ENCODE measurements around the gene TRDN.
A peak's percentile ranks its signal among the peaks of the same experiment; 100 is the strongest.
"Not testable (repeated sequence)": the region's sequence is repeated elsewhere in the genome, so short reads cannot be mapped to it uniquely, and the experiment has no call there.

TRDN gene

DNA sequence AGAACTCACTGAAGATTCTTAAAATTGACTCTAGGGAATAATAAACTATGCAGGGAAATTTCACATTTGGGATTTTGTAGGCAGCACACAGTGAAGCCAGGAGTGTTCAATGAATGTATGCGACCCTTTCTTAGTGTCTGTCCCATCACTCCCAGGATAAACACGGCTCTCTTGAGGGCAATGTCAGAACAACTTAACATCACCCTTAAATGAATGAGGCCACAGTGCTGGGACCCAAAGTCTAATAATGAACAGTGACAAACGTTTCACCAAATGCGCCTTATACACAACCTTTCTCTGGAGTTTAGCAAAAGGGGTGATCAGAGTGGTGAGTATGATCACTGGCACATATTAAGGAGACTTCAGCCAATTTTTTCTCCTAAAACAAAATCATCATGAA, 403.4 kb downstream of the TRDN start:
- DNase-seq = no peak

DNA sequence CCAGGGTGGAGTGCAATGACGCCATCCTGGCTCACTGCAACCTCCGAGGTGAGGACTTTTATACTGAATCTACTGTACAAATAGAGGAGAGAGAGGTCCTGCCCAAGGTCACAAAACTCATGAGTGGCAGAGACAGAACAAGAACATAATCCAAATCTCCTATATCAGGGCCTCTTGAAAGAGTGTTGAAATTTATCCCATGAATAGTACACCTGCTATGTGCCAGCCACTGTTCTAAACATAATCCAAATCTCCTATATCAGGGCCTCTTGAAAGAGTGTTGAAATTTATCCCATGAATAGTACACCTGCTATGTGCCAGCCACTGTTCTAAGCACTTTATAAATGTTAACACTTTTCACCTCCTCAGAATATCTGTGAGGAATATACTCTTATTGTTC, 409.0 kb downstream of the TRDN start:
- not testable (repeated sequence) for DNase-seq

GRCh38 chr6:123226398-123226797, 410.4 kb downstream of the TRDN start:
- no peak for DNase-seq

- no peak for DNase-seq
Measured at GRCh38 chr6:123224077-123224476, 412.7 kb downstream of the TRDN start.

- DNase-seq = no peak
Measured at GRCh38 chr6:123223461-123223860, 413.3 kb downstream of the TRDN start.

- no peak for DNase-seq
Measured at GRCh38 chr6:123215211-123215610, 421.5 kb downstream of the TRDN start.

DNA sequence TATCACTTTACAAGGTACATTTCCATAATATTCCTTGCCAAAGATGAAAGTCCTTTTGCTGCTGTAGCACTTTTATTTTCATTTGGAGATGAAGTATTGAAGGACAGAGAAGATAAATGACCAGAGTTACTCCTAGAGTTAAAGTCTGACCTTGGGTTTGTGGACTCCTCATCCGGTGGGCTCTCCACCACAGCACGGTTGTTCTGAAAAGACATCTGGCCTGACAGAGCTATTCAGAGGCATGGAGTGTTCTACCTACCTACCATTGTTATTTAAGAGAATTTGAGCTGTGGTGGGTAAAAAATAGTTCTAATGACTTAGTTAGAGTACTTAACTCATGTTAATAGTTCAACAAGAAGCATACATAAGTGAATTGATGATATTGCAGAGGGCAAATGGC, 422.3 kb downstream of the TRDN start:
- no peak for DNase-seq

DNA sequence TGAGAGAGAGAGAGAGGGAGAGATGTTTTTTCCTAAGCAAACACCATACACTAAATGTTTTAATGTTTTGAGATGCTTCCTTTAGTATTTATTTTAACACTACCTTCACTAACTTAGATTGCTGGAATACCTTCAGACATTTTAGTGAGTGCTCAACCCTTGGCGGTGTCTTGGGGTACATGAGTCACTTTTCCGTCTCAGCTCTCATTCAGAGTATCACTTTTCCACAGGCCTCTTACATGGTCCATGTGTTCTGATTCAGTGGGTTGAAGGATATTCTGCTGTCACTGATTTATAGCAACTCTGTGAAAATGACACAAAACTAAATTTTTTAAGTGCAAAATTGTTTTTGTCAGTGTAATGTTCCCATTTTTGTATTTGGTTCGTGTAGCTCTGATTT, 422.8 kb downstream of the TRDN start:
- no peak for DNase-seq

GRCh38 chr6:123211777-123212545, 424.8 kb downstream of the TRDN start:
- DNase-seq = no peak

GRCh38 chr6:123210645-123211044, 426.1 kb downstream of the TRDN start:
- DNase-seq = no peak

DNA sequence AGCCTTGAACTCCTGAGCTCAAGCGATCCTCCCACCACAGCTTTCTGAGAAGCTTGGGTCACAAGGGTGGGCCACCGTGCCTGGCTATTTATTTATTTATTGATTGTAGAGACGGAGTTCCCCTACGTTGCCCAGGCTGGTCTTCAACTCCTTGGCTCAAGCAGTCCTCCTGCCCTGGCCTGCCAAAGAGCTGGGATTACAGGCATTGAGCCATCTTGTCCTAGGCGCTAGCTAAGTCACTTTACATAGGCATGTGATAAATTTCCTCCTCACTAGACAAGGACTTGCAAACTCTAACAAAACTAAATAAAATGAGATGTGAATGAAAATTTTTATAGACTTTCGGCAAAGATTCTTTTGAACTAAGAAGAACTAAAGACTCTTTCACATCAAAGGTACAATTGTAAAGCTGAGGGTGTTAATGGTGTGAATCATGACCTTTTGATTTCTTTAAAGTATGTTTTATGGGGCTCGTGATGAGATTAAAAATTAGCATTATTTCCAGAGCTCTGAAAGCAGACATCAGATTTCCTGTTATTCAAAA, 428.7 kb downstream of the TRDN start:
- DNase-seq = no peak

- DNase-seq = no peak
Measured at GRCh38 chr6:123203928-123204327, 432.8 kb downstream of the TRDN start.

- no peak for DNase-seq
Measured at GRCh38 chr6:123201869-123202372, 434.8 kb downstream of the TRDN start.

DNA sequence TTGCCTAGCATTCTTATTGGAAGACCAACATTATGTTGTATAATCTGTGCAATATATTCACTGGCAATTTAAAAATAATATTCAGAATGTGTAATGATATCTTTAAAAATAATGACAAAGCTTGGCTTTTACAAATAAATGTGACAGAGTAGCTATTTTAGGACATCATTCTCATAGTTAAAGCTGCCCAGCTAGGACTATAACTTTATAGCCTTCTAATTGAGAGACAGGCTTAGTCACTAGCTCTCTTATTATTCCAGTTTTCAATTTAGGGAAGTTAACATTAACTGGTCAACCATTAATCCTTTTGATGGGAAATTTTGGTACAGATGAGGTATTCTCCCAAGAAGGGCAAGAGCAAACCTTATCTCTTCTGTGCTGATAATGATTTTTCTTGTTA, 443.5 kb downstream of the TRDN start:
- no peak for DNase-seq

DNA sequence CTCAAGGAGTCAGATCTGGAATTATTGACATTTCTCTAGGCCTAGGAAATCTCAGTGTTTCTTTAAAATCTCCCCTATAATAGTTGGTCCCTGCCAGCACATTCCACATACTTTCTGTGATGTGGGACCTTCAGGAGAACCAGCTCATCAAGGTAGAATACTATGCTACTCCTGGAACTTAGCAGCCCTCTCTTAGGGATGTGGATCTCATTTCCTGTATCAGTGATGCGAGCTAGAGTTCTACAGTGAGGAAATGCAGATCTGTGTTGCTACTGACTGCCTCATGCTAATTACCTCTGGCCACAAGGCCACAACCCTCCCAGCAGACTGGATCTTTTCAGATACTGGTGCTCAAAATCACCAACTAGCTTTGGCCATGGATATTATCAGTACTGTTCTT, 446.9 kb downstream of the TRDN start:
- DNase-seq = no peak

- no peak for DNase-seq
Measured at GRCh38 chr6:123182998-123183397, 453.8 kb downstream of the TRDN start.

- peak; percentile 6 for DNase-seq
Measured at GRCh38 chr6:123176706-123177105, 460.0 kb downstream of the TRDN start.

- no peak for DNase-seq
Measured at GRCh38 chr6:123171341-123172115, 465.2 kb downstream of the TRDN start.

GRCh38 chr6:123169774-123170095, 467.0 kb downstream of the TRDN start:
- no peak for DNase-seq

GRCh38 chr6:123168892-123169773, 467.6 kb downstream of the TRDN start:
- no peak for DNase-seq

GRCh38 chr6:123168466-123168865, 468.3 kb downstream of the TRDN start:
- DNase-seq = no peak

All from activated CD4-positive, alpha-beta T cell treated with anti-CD3 and anti-CD28 coated beads, Interleukin-10, Interleukin-2, amounts not matched to agents 100 ng/mL and 50 ng/mL, durations not matched to agents 16 hours and 8 hours (primary cell).